SK-N-MC (cell line): ENCODE results near the gene NEK8.

Source experiments
- EZH2 ChIP-seq: fragments of 200-600 bp; sonication (generic); IDR thresholded peaks from one replicate; pipeline ENCODE4 v1.6.1; 2017; ENCODE audit warnings: antibody characterized with exemption
- POLR2AphosphoS5 ChIP-seq: IDR thresholded peaks from 2 replicates; pipeline ENCODE4 v1.6.1; 2012; ENCODE audit warnings: mild to moderate bottlenecking, low read depth, low read length, borderline replicate concordance

DNA sequence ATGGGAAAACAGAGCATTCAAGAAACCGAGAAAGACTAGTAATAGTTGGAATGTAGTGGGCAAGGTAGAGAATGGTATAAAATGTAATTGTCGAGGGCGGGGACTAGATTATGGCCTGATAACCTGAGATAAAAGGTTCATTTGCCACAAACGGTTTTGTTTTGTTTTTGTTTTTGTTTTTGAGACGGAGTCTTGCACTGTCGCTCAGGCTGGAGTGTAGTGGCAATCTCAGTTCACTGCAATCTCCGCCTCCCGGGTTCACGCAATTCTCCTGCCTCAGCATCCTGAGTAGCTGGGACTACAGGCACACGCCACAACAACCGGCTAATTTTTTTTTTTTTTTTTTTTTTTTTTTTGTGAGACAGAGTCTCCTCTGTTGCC is 1.4 kb downstream of the NEK8 start:
- no peak for TF ChIP-seq POLR2AphosphoS5
- TF ChIP-seq EZH2 = no peak
